IPS-18c (cell line): ENCODE data around the gene ZBTB16.

Experiments
- H3K4me3 ChIP-seq: 2 replicates; pipeline ENCODE4 v1.7.0; 2013; ENCODE audit warnings: low read depth, mild to moderate bottlenecking, low read length, moderate library complexity; ENCODE audit not compliant: insufficient read depth
- H3K9me3 ChIP-seq: one replicate; pipeline ENCODE4 v1.6.1; 2013; ENCODE audit warnings: mild to moderate bottlenecking, low read length, moderate library complexity; ENCODE audit not compliant: control insufficient read depth, insufficient read depth

The ZBTB16 gene

GRCh38 chr11:114074546-114075343 lies 15.2 kb downstream of the ZBTB16 start:
- H3K4me3 ChIP-seq = no peak overlapping the region
- no peaks in the 10 kb centered on the region for H3K9me3 ChIP-seq

GRCh38 chr11:114075344-114075610 lies 15.8 kb downstream of the ZBTB16 start:
- Histone ChIP-seq H3K4me3 (no peak overlapping the region), H3K9me3 (no peaks in the 10 kb centered on the region)

GRCh38 chr11:114075891-114076441 lies 16.5 kb downstream of the ZBTB16 start:
- H3K4me3 ChIP-seq = no peak overlapping the region
- no peaks in the 10 kb centered on the region for H3K9me3 ChIP-seq

GRCh38 chr11:114076921-114077331 lies 17.4 kb downstream of the ZBTB16 start:
- no peak overlapping the region for H3K4me3 ChIP-seq
- H3K9me3 ChIP-seq = no peaks in the 10 kb centered on the region

GRCh38 chr11:114077482-114078305 lies 18.2 kb downstream of the ZBTB16 start:
- no peaks in the 10 kb centered on the region for H3K9me3 ChIP-seq
- H3K4me3 ChIP-seq = no peak overlapping the region

GRCh38 chr11:114078423-114078822 lies 18.9 kb downstream of the ZBTB16 start:
- no peak overlapping the region for H3K4me3 ChIP-seq
- H3K9me3 ChIP-seq = no peaks in the 10 kb centered on the region

GRCh38 chr11:114079511-114080065 lies 20.1 kb downstream of the ZBTB16 start:
- H3K9me3 ChIP-seq = no peaks in the 10 kb centered on the region
- H3K4me3 ChIP-seq = no peak overlapping the region

- Histone ChIP-seq H3K4me3 (no peak overlapping the region), H3K9me3 (no peaks in the 10 kb centered on the region)
Measured at GRCh38 chr11:114080219-114080618, 20.7 kb downstream of the ZBTB16 start.

GRCh38 chr11:114080769-114081168 lies 21.3 kb downstream of the ZBTB16 start:
- Histone ChIP-seq H3K4me3 (no peak overlapping the region), H3K9me3 (no peaks in the 10 kb centered on the region)

GRCh38 chr11:114081641-114082414 lies 22.3 kb downstream of the ZBTB16 start:
- Histone ChIP-seq H3K4me3 (no peak overlapping the region), H3K9me3 (no peaks in the 10 kb centered on the region)

GRCh38 chr11:114082415-114082748 lies 22.9 kb downstream of the ZBTB16 start:
- Histone ChIP-seq H3K9me3 (no peaks in the 10 kb centered on the region), H3K4me3 (no peak overlapping the region)

- Histone ChIP-seq H3K9me3 (no peaks in the 10 kb centered on the region), H3K4me3 (no peak overlapping the region)
Measured at GRCh38 chr11:114082767-114083181, 23.3 kb downstream of the ZBTB16 start.

GRCh38 chr11:114083391-114084252 lies 24.1 kb downstream of the ZBTB16 start:
- Histone ChIP-seq H3K4me3 (no peak overlapping the region), H3K9me3 (no peaks in the 10 kb centered on the region)

GRCh38 chr11:114084414-114084813 lies 24.9 kb downstream of the ZBTB16 start:
- Histone ChIP-seq H3K4me3 (no peak overlapping the region), H3K9me3 (no peaks in the 10 kb centered on the region)

GRCh38 chr11:114085965-114086793 lies 26.7 kb downstream of the ZBTB16 start:
- Histone ChIP-seq H3K4me3 (no peak overlapping the region), H3K9me3 (no peaks in the 10 kb centered on the region)

GRCh38 chr11:114087025-114087424 lies 27.5 kb downstream of the ZBTB16 start:
- no peak overlapping the region for H3K4me3 ChIP-seq
- no peaks in the 10 kb centered on the region for H3K9me3 ChIP-seq
